Activated naive CD4-positive, alpha-beta T cell treated with anti-CD3 and anti-CD28 coated beads for 36 hours (primary cell): ENCODE measurements around the gene ZNF318. TPM values are rescaled to one million over a fixed set of nuclear protein-coding genes. Genes with fewer than 3 reads are reported as not detected.

ENCODE experiments used
- CTCF ChIA-PET: fragments of 350-600 bp; sonication (Branson Sonifier 250); formaldehyde crosslinking; loops from one replicate; lab custom pipeline; 2021; ENCODE audit warnings: antibody characterized with exemption; lab: Charles Lee
- DNase-seq: peaks from one replicate; pipeline ENCODE4 v3.0.0-alpha.2; 2020
- H3K27ac Mint-ChIP-seq: one replicate; pipeline ENCODE4 v1.8.0; 2021; ENCODE audit warnings: mild to moderate bottlenecking, mixed read lengths
- H3K27me3 Mint-ChIP-seq: one replicate; pipeline ENCODE4 v1.8.0; 2021; ENCODE audit warnings: low read depth, mixed read lengths
- H3K36me3 Mint-ChIP-seq: one replicate; pipeline ENCODE4 v1.8.0; 2021; ENCODE audit warnings: low read depth, mixed read lengths
- H3K4me1 Mint-ChIP-seq: one replicate; pipeline ENCODE4 v1.8.0; 2021; ENCODE audit warnings: low read depth, mixed read lengths
- H3K4me3 Mint-ChIP-seq: one replicate; pipeline ENCODE4 v1.8.0; 2021; ENCODE audit warnings: mild to moderate bottlenecking, moderate library complexity, mixed read lengths
- H3K9me3 Mint-ChIP-seq: one replicate; pipeline ENCODE4 v1.8.0; 2021; ENCODE audit warnings: mixed read lengths
- intact Hi-C: fragments of 100-400 bp; cut with micrococcal nuclease; formaldehyde crosslinking; loops from one replicate; pipeline ENCODE4 v1.15.1; 2023
- total RNA-seq, 2 experiments: library from RNA; stranded (reverse); gene quantifications; one replicate each; pipeline ENCODE4 v1.2.3, GENCODE V29; 2021

The ZNF318 gene
- total RNA-seq, 2 experiments from 2014 or later = 9.3 to 9.9 TPM

- CTCF ChIA-PET = interaction anchor here (0.7 to 3.2 kb wide), 4 partner anchors 11 to 210 kb away, joined by 3 to 23 read pairs (median 5); partner anchors contain the start of gene CRIP3
- Mint-ChIP-seq H3K9me3 (no peaks in the 10 kb centered on the region), H3K27me3 (no peaks in the 10 kb centered on the region), H3K4me3 (no peak overlapping the region), H3K4me1 (no peaks in the 10 kb centered on the region), H3K36me3 (no peaks in the 10 kb centered on the region), H3K27ac (no peak overlapping the region)
- no peak for DNase-seq
- intact Hi-C loops = no loop called here
Measured at GRCh38 chr6:43296780-43297497, 72.5 kb downstream of the ZNF318 start.

- no peaks in the 10 kb centered on the region for H3K27me3 Mint-ChIP-seq
- intact Hi-C loops = no loop called here
- no peaks in the 10 kb centered on the region for H3K9me3 Mint-ChIP-seq
- CTCF ChIA-PET = interaction anchor here (1.0 to 3.2 kb wide), 3 partner anchors 12 to 201 kb away, joined by 3 to 23 read pairs (median 4); partner anchors contain the start of gene CRIP3
- no peak overlapping the region for H3K27ac Mint-ChIP-seq
- no peak overlapping the region for H3K4me3 Mint-ChIP-seq
- H3K4me1 Mint-ChIP-seq = no peaks in the 10 kb centered on the region
- no peak for DNase-seq
- H3K36me3 Mint-ChIP-seq = no peaks in the 10 kb centered on the region
Measured at GRCh38 chr6:43295456-43295855, 74.0 kb downstream of the ZNF318 start.

GRCh38 chr6:43294536-43294935, 74.9 kb downstream of the ZNF318 start:
- no peak for DNase-seq
- H3K9me3 Mint-ChIP-seq = no peaks in the 10 kb centered on the region
- no peaks in the 10 kb centered on the region for H3K4me1 Mint-ChIP-seq
- H3K27ac Mint-ChIP-seq = no peak overlapping the region
- H3K4me3 Mint-ChIP-seq = no peak overlapping the region
- intact Hi-C loops = no loop called here
- H3K27me3 Mint-ChIP-seq = no peaks in the 10 kb centered on the region
- no peaks in the 10 kb centered on the region for H3K36me3 Mint-ChIP-seq
- CTCF ChIA-PET = no interaction called here

GRCh38 chr6:43293698-43294097, 75.7 kb downstream of the ZNF318 start:
- no peak for DNase-seq
- H3K4me3 Mint-ChIP-seq = no peak overlapping the region
- H3K27me3 Mint-ChIP-seq = no peaks in the 10 kb centered on the region
- H3K27ac Mint-ChIP-seq = no peak overlapping the region
- no peaks in the 10 kb centered on the region for H3K36me3 Mint-ChIP-seq
- CTCF ChIA-PET = no interaction called here
- H3K9me3 Mint-ChIP-seq = no peaks in the 10 kb centered on the region
- intact Hi-C loops = no loop called here
- no peaks in the 10 kb centered on the region for H3K4me1 Mint-ChIP-seq

GRCh38 chr6:43292763-43293318, 76.6 kb downstream of the ZNF318 start:
- no peaks in the 10 kb centered on the region for H3K36me3 Mint-ChIP-seq
- DNase-seq = no peak
- intact Hi-C loops = no loop called here
- no peaks in the 10 kb centered on the region for H3K4me1 Mint-ChIP-seq
- H3K27me3 Mint-ChIP-seq = no peaks in the 10 kb centered on the region
- H3K9me3 Mint-ChIP-seq = no peaks in the 10 kb centered on the region
- H3K4me3 Mint-ChIP-seq = no peak overlapping the region
- CTCF ChIA-PET = no interaction called here
- H3K27ac Mint-ChIP-seq = no peak overlapping the region

- Mint-ChIP-seq H3K27ac (no peak overlapping the region), H3K27me3 (no peaks in the 10 kb centered on the region), H3K4me3 (no peak overlapping the region), H3K36me3 (no peaks in the 10 kb centered on the region), H3K4me1 (no peaks in the 10 kb centered on the region), H3K9me3 (no peaks in the 10 kb centered on the region)
- no peak for DNase-seq
- intact Hi-C loops = no loop called here
- CTCF ChIA-PET = no interaction called here
Measured at GRCh38 chr6:43292341-43292740, 77.1 kb downstream of the ZNF318 start.

GRCh38 chr6:43291708-43292107, 77.7 kb downstream of the ZNF318 start:
- H3K27me3 Mint-ChIP-seq = no peaks in the 10 kb centered on the region
- no peak overlapping the region for H3K27ac Mint-ChIP-seq
- no peak for DNase-seq
- no peak overlapping the region for H3K4me3 Mint-ChIP-seq
- H3K9me3 Mint-ChIP-seq = no peaks in the 10 kb centered on the region
- intact Hi-C loops = no loop called here
- CTCF ChIA-PET = no interaction called here
- H3K36me3 Mint-ChIP-seq = no peaks in the 10 kb centered on the region
- H3K4me1 Mint-ChIP-seq = no peaks in the 10 kb centered on the region

- Mint-ChIP-seq H3K27ac (no peak overlapping the region), H3K9me3 (no peaks in the 10 kb centered on the region), H3K36me3 (no peaks in the 10 kb centered on the region), H3K27me3 (peaks cover 1% of the 10 kb centered on the region), H3K4me1 (no peaks in the 10 kb centered on the region), H3K4me3 (no peak overlapping the region)
- DNase-seq = no peak
- intact Hi-C loops = no loop called here
- CTCF ChIA-PET = interaction anchor here (0.5 to 0.6 kb wide), 2 partner anchors 307 to 685 kb away, joined by 3 read pairs; no protein-coding TSS in a partner anchor
Measured at GRCh38 chr6:43290905-43291355, 78.5 kb downstream of the ZNF318 start.

- DNase-seq = no peak
- no peak overlapping the region for H3K27ac Mint-ChIP-seq
- no peaks in the 10 kb centered on the region for H3K4me1 Mint-ChIP-seq
- CTCF ChIA-PET = interaction anchor here (0.6 kb wide), 1 partner anchor 684 kb away, joined by 3 read pairs; no protein-coding TSS in a partner anchor
- no peaks in the 10 kb centered on the region for H3K9me3 Mint-ChIP-seq
- peaks cover 6% of the 10 kb centered on the region for H3K27me3 Mint-ChIP-seq
- intact Hi-C loops = no loop called here
- no peaks in the 10 kb centered on the region for H3K36me3 Mint-ChIP-seq
- no peak overlapping the region for H3K4me3 Mint-ChIP-seq
Measured at GRCh38 chr6:43290339-43290904, 79.0 kb downstream of the ZNF318 start.

- intact Hi-C loops = no loop called here
- Mint-ChIP-seq H3K4me3 (no peak overlapping the region), H3K27me3 (peaks cover 7% of the 10 kb centered on the region), H3K4me1 (no peaks in the 10 kb centered on the region), H3K27ac (no peak overlapping the region), H3K9me3 (no peaks in the 10 kb centered on the region), H3K36me3 (no peaks in the 10 kb centered on the region)
- CTCF ChIA-PET = interaction anchor here (0.7 kb wide), 1 partner anchor 59 kb away, joined by 3 read pairs; no protein-coding TSS in a partner anchor
- DNase-seq = no peak
Measured at GRCh38 chr6:43287717-43288679, 81.4 kb downstream of the ZNF318 start.

- intact Hi-C loops = no loop called here
- Mint-ChIP-seq H3K36me3 (no peaks in the 10 kb centered on the region), H3K27ac (no peak overlapping the region), H3K9me3 (no peaks in the 10 kb centered on the region), H3K4me3 (no peak overlapping the region), H3K27me3 (peaks cover 7% of the 10 kb centered on the region), H3K4me1 (no peaks in the 10 kb centered on the region)
- CTCF ChIA-PET = interaction anchor here (0.7 kb wide), 1 partner anchor 58 kb away, joined by 3 read pairs; no protein-coding TSS in a partner anchor
- DNase-seq = no peak
Measured at GRCh38 chr6:43286980-43287716, 82.3 kb downstream of the ZNF318 start.
